PC-3 (cell line): ENCODE data around the gene ATP5F1B. TPM values are rescaled to one million over a fixed set of nuclear protein-coding genes. Genes with fewer than 3 reads are reported as not detected.
A peak's percentile ranks its signal among the peaks of the same experiment; 100 is the strongest.

ENCODE experiments used
- ATAC-seq: fragments of 200-7000 bp; cut with Tn5 transposase; 2 replicates; pipeline ENCODE4 v1.9.1; 2020; ENCODE audit warnings: mild to moderate bottlenecking, moderate library complexity
- BruUV-seq: library from RNA; stranded (reverse); fragments of 400-500 nt; replicated peaks from 2 replicates; lab custom pipeline; 2021; lab: Mats Ljungman, UMichigan
- CTCF ChIA-PET: fragments of 300-600 bp; sonication (Branson Sonifier 250); formaldehyde crosslinking; loops from one replicate; lab custom pipeline; 2022; ENCODE audit warnings: antibody characterized with exemption; lab: Charles Lee
- POLR2A ChIA-PET: fragments of 300-600 bp; sonication (Branson Sonifier 250); formaldehyde crosslinking; loops from one replicate; lab custom pipeline; 2022; ENCODE audit warnings: antibody characterized with exemption; ENCODE audit not compliant: unreplicated experiment; lab: Charles Lee
- DNase-seq: peaks from one replicate; pipeline ENCODE4 v3.0.0-alpha.2; 2015
- H2AFZ ChIP-seq: fragments of 300-600 bp; sonication (generic); 2 replicates; pipeline ENCODE4 v1.6.0; 2016; ENCODE audit warnings: antibody characterized with exemption, low read length
- H3F3A ChIP-seq: fragments of 300-600 bp; sonication (generic); one replicate; pipeline ENCODE4 v1.6.0; 2017; ENCODE audit warnings: antibody characterized with exemption, low read length, control low read depth, mild to moderate bottlenecking; ENCODE audit not compliant: unreplicated experiment
- H3K27ac ChIP-seq: fragments of 300-600 bp; sonication (generic); 2 replicates; pipeline ENCODE4 v1.5.1; 2016; ENCODE audit warnings: mild to moderate bottlenecking, low read length
- H3K27me3 ChIP-seq: fragments of 300-600 bp; sonication (generic); 2 replicates; pipeline ENCODE4 v1.6.1; 2016; ENCODE audit warnings: low read length, mixed read lengths
- H3K36me3 ChIP-seq: fragments of 300-600 bp; sonication (generic); 2 replicates; pipeline ENCODE4 v1.6.1; 2016; ENCODE audit warnings: low read depth, mixed run types, low read length, mixed read lengths
- H3K4me1 ChIP-seq: fragments of 300-600 bp; sonication (generic); 2 replicates; pipeline ENCODE4 v1.5.1; 2016; ENCODE audit warnings: low read length; ENCODE audit not compliant: insufficient read depth
- H3K4me2 ChIP-seq: fragments of 300-600 bp; sonication (generic); 2 replicates; pipeline ENCODE4 v1.6.0; 2016; ENCODE audit warnings: low read length
- H3K4me3 ChIP-seq: fragments of 300-600 bp; sonication (generic); 2 replicates; pipeline ENCODE4 v1.5.1; 2016; ENCODE audit warnings: mild to moderate bottlenecking, low read length, mixed read lengths
- H3K79me2 ChIP-seq: fragments of 300-600 bp; sonication (generic); 2 replicates; pipeline ENCODE4 v1.6.1; 2017; ENCODE audit warnings: low read length, mixed read lengths
- H3K9ac ChIP-seq: fragments of 300-600 bp; sonication (generic); 2 replicates; pipeline ENCODE4 v1.6.0; 2016; ENCODE audit warnings: mild to moderate bottlenecking, low read length
- H3K9me2 ChIP-seq: fragments of 300-600 bp; sonication (generic); replicated peaks from 2 replicates; pipeline ENCODE4 v1.6.1; 2016; ENCODE audit warnings: mixed run types, low read length, mixed read lengths
- H3K9me3 ChIP-seq: fragments of 300-600 bp; sonication (generic); 2 replicates; pipeline ENCODE4 v1.6.1; 2016; ENCODE audit warnings: low read length, mixed read lengths
- H4K20me1 ChIP-seq: fragments of 300-600 bp; sonication (generic); 2 replicates; pipeline ENCODE4 v1.6.1; 2016; ENCODE audit warnings: low read length, mixed read lengths
- EZH2 ChIP-seq: fragments of 300-600 bp; sonication (generic); IDR thresholded peaks from one replicate; pipeline ENCODE4 v1.6.1; 2017; ENCODE audit warnings: antibody characterized with exemption, mild to moderate bottlenecking, low read length; ENCODE audit not compliant: unreplicated experiment
- EZH2phosphoT487 ChIP-seq: fragments of 300-600 bp; sonication (generic); IDR thresholded peaks from 2 replicates; pipeline ENCODE4 v1.6.1; 2018; ENCODE audit warnings: mild to moderate bottlenecking, antibody characterized with exemption, low read length, borderline replicate concordance
- intact Hi-C: fragments of 100-400 bp; cut with micrococcal nuclease; formaldehyde crosslinking; loops from 2 replicates; pipeline ENCODE4 v1.9.0; 2023
- total RNA-seq: library from RNA; depleted of rRNA; stranded (reverse); fragments of >200 nt; gene quantifications from 2 replicates; pipeline ENCODE4 v1.2.3, GENCODE V29; 2014
- TF ChIP-seq, protein P1 (sequence below): fragments of 300-600 bp; sonication (generic); conservative IDR thresholded peaks from 2 replicates; pipeline ENCODE4 v1.5.1; 2017; ENCODE audit warnings: antibody characterized with exemption, low read depth, mild to moderate bottlenecking, low read length

The ATP5F1B gene
- total RNA-seq, 1 experiment from 2014 or later, result 1,046 TPM

DNA sequence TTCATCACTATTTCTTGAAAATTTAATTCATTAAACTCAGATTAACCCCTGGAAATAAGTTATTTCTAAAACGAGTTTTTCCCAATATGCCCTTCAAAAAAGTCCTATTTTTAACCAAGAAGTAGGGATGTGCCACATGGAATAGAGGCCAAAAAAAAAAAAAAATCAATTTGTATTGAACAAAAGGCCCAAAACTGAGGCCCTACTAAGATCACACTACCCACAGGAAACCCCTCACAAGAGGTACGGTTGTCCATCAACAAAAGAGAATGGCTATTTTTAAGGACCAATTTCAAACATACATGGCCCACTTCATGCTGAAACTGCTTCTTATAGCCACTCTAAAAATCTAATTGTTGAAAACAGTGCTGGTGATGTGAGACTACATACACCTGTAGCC is 8.2 kb downstream of the ATP5F1B start:
- Histone ChIP-seq H3K4me1 (peaks cover 32% of the 10 kb centered on the region), H3K27me3 (no peaks in the 10 kb centered on the region), H3K9me3 (no peaks in the 10 kb centered on the region), H2AFZ (no peak overlapping the region), H3K4me2 (peak overlapping the region; percentile 12; the same call in 1 of the 2 replicates), H3K9ac (no peak overlapping the region), H3K79me2 (peaks cover 49% of the 10 kb centered on the region), H4K20me1 (peaks cover 14% of the 10 kb centered on the region), H3F3A (peaks cover 17% of the 10 kb centered on the region), H3K27ac (no peak overlapping the region; the same call in 1 of the 2 replicates), H3K36me3 (peaks cover 39% of the 10 kb centered on the region), H3K9me2 (no peaks in the 10 kb centered on the region), H3K4me3 (no peak overlapping the region)
- CTCF ChIA-PET, result no interaction called here
- intact Hi-C loops, result loop anchor here (1.0 to 2.0 kb wide), 5 partner anchors 47 to 349 kb away; partner anchors contain the start of genes NACA and PTGES3
- no TSS peak for BruUV-seq
- POLR2A ChIA-PET, result no interaction called here
- DNase-seq (no peak), ATAC-seq (no peak)
- TF ChIP-seq EZH2 (no peak), EZH2phosphoT487 (no peak)
- TF ChIP-seq, protein P1, sequence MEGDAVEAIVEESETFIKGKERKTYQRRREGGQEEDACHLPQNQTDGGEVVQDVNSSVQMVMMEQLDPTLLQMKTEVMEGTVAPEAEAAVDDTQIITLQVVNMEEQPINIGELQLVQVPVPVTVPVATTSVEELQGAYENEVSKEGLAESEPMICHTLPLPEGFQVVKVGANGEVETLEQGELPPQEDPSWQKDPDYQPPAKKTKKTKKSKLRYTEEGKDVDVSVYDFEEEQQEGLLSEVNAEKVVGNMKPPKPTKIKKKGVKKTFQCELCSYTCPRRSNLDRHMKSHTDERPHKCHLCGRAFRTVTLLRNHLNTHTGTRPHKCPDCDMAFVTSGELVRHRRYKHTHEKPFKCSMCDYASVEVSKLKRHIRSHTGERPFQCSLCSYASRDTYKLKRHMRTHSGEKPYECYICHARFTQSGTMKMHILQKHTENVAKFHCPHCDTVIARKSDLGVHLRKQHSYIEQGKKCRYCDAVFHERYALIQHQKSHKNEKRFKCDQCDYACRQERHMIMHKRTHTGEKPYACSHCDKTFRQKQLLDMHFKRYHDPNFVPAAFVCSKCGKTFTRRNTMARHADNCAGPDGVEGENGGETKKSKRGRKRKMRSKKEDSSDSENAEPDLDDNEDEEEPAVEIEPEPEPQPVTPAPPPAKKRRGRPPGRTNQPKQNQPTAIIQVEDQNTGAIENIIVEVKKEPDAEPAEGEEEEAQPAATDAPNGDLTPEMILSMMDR, result no peak

DNA sequence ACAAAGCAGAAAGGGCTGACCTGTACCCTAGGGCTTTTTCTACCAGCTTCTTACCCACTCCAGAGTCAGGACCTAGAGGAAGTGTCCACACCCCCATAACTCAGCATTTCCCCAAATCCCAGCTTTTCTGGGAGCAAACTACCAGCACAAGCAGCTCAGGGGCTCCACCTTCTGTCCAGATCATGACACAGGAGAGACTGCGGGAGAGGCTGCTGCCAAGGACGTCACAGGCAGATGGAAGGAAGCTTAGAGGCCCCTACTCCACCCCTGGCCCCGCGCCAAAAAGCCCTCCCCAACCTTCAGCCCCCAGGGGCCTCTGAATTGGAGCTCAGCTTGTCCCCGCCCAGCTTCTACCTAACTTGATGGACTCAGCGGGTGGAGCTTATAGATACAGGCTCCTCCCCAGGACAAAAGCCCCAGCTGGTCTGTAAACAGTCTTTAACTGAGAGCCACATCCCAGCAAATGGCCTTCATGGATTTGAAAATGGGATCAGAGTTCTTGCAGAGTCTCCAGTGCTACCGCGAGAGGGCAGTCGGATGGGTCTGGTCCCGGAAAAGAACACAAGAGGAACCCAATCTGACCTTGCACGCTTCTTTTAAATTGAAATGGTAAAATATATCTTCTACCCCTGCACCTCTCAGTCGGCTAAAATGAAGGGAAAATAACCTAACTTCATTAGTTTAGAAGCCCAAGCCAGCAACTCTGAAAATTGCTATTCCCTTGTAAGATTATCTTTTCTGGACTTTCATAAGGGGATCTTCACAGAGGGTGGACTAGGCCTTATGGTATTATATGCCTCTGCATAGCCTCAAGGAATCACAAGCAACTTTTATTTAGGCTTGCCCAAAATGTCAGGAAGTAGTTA is 8.9 kb downstream of the ATP5F1B start:
- Histone ChIP-seq H3K27ac (peak overlapping the region; percentile 83), H3K9me2 (no peaks in the 10 kb centered on the region), H3K4me1 (peaks cover 36% of the 10 kb centered on the region), H3K4me2 (peak overlapping the region; percentile 100), H3F3A (peaks cover 12% of the 10 kb centered on the region), H3K36me3 (peaks cover 32% of the 10 kb centered on the region), H3K79me2 (peaks cover 47% of the 10 kb centered on the region), H3K4me3 (peak overlapping the region; percentile 90), H2AFZ (peak overlapping the region; percentile 49; the same call in 1 of the 2 replicates), H3K9me3 (no peaks in the 10 kb centered on the region), H3K9ac (peak overlapping the region; percentile 78), H4K20me1 (0 out of 2 replicates have a peak, but pooled peaks cover 8% of the 10 kb centered on the region), H3K27me3 (no peaks in the 10 kb centered on the region)
- TSS peak; percentile 58 for BruUV-seq
- ChIA-PET CTCF (interaction anchor here (0.5 to 1.5 kb wide), 25 partner anchors 9 to 364 kb away, joined by 3 to 19 read pairs (median 5); partner anchors contain the start of genes ATP5F1B, NACA, PTGES3 and RBMS2), POLR2A (interaction anchor here (0.5 to 1.5 kb wide), 7 partner anchors 25 to 908 kb away, joined by 3 to 14 read pairs (median 5); partner anchors contain the start of genes CD63, NACA, PTGES3 and RBMS2)
- intact Hi-C loops, result loop anchor here (1.0 to 2.0 kb wide), 5 partner anchors 48 to 350 kb away; partner anchors contain the start of genes NACA and PTGES3
- ATAC-seq, result peak; percentile 63
- TF ChIP-seq, protein P1, result peak; percentile 81
- TF ChIP-seq EZH2, result no peak
- peak; percentile 98 for DNase-seq
